ENCODE data around the gene ZBTB9.

The ZBTB9 gene

DNA sequence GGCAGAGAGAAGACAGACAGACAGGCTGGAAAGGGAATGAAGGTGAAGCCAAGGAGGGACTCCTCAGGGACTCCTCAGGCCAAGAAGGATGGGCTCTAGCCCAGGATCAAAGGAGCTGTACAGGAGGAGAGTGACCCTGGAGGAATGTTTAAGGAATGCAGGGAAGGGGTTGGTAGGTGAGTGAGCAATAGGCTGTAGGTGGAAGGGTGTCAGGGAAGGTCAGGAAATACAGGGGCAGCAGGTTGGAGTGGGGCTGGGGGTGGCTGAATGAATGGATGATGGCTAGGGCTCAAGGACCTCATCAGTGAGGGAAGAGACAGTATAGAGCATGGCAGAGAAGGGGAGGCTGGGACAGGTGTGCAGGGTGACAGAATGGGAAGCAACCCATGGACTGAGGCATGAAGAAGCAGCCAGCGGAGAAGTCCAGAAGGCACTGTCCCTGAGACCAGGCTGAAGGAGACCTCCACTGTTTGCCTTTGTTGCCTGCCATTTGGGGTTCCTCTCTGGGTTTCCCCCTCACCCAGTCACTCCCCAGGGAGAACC is 21.3 kb upstream of the ZBTB9 start:
- Histone ChIP-seq H3K4me3 (ENCODE audit: low read depth in 1 of 5, low read length in 5 of 5) (no peak overlapping the region), H3K27me3 (ENCODE audit: control insufficient read depth in 5 of 5, insufficient read depth in 4 of 5, low read length in 5 of 5) (peaks cover 0 to 4% (median 0%) of the 10 kb centered on the region in 5 donors), H3K27ac (ENCODE audit: low read depth, low read length) (no peak overlapping the region), H3K36me3 (ENCODE audit: control insufficient read depth in 5 of 5, insufficient read depth in 5 of 5, low read length in 5 of 5) (peaks cover 5 to 31% (median 29%) of the 10 kb centered on the region in 5 donors), H3K4me1 (ENCODE audit: control insufficient read depth in 5 of 5, insufficient read depth in 5 of 5, low read length in 5 of 5) (peaks cover 6 to 39% (median 26%) of the 10 kb centered on the region in 5 donors), H3K9me3 (ENCODE audit: control insufficient read depth in 5 of 5, low read length in 5 of 5) (no peaks in the 10 kb centered on the region), H3K9ac (ENCODE audit: low read length in 5 of 5) (no peak overlapping the region)

DNA sequence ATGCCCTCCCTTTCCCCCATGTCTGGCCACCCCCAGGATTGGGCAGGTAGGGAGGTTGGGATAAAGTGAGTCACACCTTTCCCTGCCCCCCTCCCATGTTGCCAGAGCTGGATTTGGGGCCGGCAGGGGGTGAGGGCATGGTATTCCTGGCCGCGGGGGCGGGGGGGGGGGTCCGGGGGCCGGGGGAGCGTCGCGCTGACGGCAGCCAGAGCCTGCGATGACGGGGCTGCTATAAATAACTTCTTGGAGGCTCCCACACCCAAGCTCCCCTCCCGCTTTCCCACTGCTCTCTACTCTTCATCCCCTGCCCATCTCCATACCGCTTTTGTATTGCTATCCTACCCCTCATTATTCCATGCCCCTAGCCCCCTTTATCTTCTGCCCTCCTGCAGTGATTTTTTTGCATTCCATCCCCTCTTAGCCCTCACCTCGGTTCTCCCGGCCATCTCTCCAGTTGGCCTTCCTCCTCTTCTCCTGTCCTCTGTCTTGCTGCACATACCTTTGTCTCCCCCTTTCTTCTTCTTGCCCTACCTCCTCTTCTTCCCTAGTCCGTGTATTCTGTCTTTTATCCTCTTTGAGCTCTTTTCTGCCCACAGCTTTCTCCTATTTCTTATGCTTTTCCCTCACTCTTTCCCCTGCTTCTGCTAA is 20.7 kb upstream of the ZBTB9 start:
- no peak overlapping the region for H3K9ac ChIP-seq (ENCODE audit: low read length in 5 of 5)

DNA sequence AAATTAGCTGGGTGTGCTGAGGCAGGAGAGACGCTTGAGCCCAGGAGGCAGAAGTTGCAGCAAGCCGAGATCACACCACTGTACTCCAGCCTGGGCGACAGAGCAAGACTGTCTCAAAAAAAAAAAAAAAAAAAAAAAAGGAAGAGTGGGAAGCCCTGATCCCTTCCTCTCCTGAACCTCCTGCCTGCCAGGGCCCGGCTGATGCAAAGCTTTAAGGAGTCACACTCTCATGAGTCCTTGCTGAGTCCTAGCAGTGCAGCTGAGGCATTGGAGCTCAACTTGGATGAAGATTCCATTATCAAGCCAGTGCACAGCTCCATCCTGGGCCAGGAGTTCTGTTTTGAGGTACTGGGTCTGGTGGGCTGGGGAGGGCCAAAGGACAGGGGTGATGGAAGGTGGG is 19.4 kb upstream of the ZBTB9 start:
- Histone ChIP-seq H3K36me3 (ENCODE audit: control insufficient read depth in 5 of 5, insufficient read depth in 5 of 5, low read length in 5 of 5) (peaks cover 5 to 42% (median 36%) of the 10 kb centered on the region in 5 donors), H3K27ac (ENCODE audit: low read depth, low read length) (no peak overlapping the region), H3K9ac (ENCODE audit: low read length in 5 of 5) (no peak overlapping the region), H3K4me1 (ENCODE audit: control insufficient read depth in 5 of 5, insufficient read depth in 5 of 5, low read length in 5 of 5) (peaks cover 0 to 22% (median 11%) of the 10 kb centered on the region in 5 donors), H3K9me3 (ENCODE audit: control insufficient read depth in 5 of 5, low read length in 5 of 5) (no peaks in the 10 kb centered on the region), H3K27me3 (ENCODE audit: control insufficient read depth in 5 of 5, insufficient read depth in 4 of 5, low read length in 5 of 5) (peaks cover 0 to 4% (median 0%) of the 10 kb centered on the region in 5 donors), H3K4me3 (ENCODE audit: low read depth in 1 of 5, low read length in 5 of 5) (no peak overlapping the region)

More for the DNA sequence above, 20.7 kb upstream of the ZBTB9 start:
- H3K27ac ChIP-seq (ENCODE audit: low read depth, low read length) = no peak overlapping the region
- no peak overlapping the region for H3K4me3 ChIP-seq (ENCODE audit: low read depth in 1 of 5, low read length in 5 of 5)
- no peaks in the 10 kb centered on the region for H3K9me3 ChIP-seq (ENCODE audit: control insufficient read depth in 5 of 5, low read length in 5 of 5)
- H3K36me3 ChIP-seq (ENCODE audit: control insufficient read depth in 5 of 5, insufficient read depth in 5 of 5, low read length in 5 of 5) = peaks cover 5 to 37% (median 35%) of the 10 kb centered on the region in 5 donors
- peaks cover 0 to 4% (median 0%) of the 10 kb centered on the region in 5 donors for H3K27me3 ChIP-seq (ENCODE audit: control insufficient read depth in 5 of 5, insufficient read depth in 4 of 5, low read length in 5 of 5)
- peaks cover under 1 to 33% (median 20%) of the 10 kb centered on the region in 5 donors for H3K4me1 ChIP-seq (ENCODE audit: control insufficient read depth in 5 of 5, insufficient read depth in 5 of 5, low read length in 5 of 5)

DNA sequence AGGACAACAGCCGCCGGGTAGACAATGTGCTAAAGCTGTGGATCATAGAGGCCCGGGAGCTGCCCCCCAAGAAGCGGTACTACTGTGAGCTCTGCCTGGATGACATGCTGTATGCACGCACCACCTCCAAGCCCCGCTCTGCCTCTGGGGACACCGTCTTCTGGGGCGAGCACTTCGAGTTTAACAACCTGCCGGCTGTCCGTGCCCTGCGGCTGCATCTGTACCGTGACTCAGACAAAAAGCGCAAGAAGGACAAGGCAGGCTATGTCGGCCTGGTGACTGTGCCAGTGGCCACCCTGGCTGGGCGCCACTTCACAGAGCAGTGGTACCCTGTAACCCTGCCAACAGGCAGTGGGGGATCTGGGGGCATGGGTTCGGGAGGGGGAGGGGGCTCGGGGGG is 16.7 kb upstream of the ZBTB9 start:
- H3K27me3 ChIP-seq (ENCODE audit: control insufficient read depth in 5 of 5, insufficient read depth in 4 of 5, low read length in 5 of 5) = no peaks in the 10 kb centered on the region
- H3K36me3 ChIP-seq (ENCODE audit: control insufficient read depth in 5 of 5, insufficient read depth in 5 of 5, low read length in 5 of 5) = peaks cover 5 to 67% (median 51%) of the 10 kb centered on the region in 5 donors
- no peaks in the 10 kb centered on the region for H3K4me1 ChIP-seq (ENCODE audit: control insufficient read depth in 5 of 5, insufficient read depth in 5 of 5, low read length in 5 of 5)
- H3K27ac ChIP-seq (ENCODE audit: low read depth, low read length) = no peak overlapping the region
- no peaks in the 10 kb centered on the region for H3K9me3 ChIP-seq (ENCODE audit: control insufficient read depth in 5 of 5, low read length in 5 of 5)
- H3K9ac ChIP-seq (ENCODE audit: low read length in 5 of 5) = no peak overlapping the region
- H3K4me3 ChIP-seq (ENCODE audit: low read depth in 1 of 5, low read length in 5 of 5) = no peak overlapping the region

DNA sequence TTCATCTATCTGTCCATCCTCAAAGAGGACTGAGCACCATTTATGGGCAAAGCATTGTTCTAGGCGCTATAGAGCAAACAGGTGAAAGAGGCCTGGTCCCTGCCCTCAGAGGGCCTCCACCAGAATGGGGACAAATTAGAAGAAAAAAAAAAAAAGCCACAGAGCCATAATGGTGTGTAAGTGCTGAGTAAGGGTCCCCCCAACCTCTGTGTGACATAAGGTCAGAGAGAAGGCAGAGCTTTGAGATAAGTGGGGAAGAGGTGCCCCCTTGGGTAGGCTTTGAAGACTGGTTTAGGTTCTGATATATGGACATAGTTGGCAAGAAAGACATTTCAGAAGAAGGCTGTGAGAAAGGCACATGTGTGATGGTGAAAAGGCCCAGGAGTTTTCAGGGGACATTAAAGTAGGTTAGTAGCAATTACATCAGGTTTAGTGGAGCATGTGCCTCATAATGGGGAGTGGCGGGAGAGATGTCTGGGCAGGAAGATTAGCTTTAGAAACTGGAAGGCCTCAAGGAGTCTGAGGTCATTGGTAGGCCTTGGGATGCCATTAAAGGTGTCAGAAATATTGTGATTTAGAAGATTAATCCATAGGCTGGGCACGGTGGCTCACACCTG is 15.3 kb upstream of the ZBTB9 start:
- peaks cover 5 to 75% (median 51%) of the 10 kb centered on the region in 5 donors for H3K36me3 ChIP-seq (ENCODE audit: control insufficient read depth in 5 of 5, insufficient read depth in 5 of 5, low read length in 5 of 5)
- no peaks in the 10 kb centered on the region for H3K9me3 ChIP-seq (ENCODE audit: control insufficient read depth in 5 of 5, low read length in 5 of 5)
- no peak overlapping the region for H3K4me3 ChIP-seq (ENCODE audit: low read depth in 1 of 5, low read length in 5 of 5)
- no peak overlapping the region for H3K27ac ChIP-seq (ENCODE audit: low read depth, low read length)
- H3K4me1 ChIP-seq (ENCODE audit: control insufficient read depth in 5 of 5, insufficient read depth in 5 of 5, low read length in 5 of 5) = no peaks in the 10 kb centered on the region
- H3K9ac ChIP-seq (ENCODE audit: low read length in 5 of 5) = no peak overlapping the region
- H3K27me3 ChIP-seq (ENCODE audit: control insufficient read depth in 5 of 5, insufficient read depth in 4 of 5, low read length in 5 of 5) = no peaks in the 10 kb centered on the region

DNA sequence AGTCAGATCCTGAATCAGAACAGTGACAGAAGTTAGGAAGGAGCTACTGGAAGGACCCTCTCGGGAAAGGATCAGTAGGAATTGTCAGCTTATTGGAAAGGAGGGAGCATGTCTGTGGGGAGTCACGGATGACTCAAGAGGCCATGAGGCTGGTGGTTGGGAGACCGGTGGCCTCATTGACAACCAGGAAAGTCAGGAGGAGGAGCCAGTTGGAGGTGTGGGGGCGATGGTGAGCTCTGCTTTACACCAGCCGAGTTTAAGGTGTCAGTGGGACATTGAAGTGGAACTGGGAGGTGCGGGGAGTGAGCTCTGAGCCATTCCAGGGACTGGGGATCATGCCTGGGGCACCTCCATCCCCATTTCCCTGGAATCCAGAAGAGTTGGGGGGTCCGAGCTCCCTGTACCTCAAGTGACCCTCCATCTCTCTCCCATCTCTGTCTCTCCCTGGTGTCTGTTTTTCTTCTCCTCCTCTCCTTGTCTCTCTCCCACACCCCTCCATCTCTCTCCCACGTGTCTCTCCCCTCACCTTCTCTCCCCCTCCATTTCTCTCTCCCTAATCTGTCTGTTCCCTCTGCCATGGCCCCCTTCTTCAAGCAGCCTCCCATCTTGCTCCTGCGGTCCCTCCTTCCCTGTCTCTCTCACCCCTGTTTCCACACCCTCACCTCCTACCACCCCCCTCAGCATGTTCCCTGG is 14.3 kb upstream of the ZBTB9 start:
- no peaks in the 10 kb centered on the region for H3K4me1 ChIP-seq (ENCODE audit: control insufficient read depth in 5 of 5, insufficient read depth in 5 of 5, low read length in 5 of 5)
- peaks cover 5 to 82% (median 55%) of the 10 kb centered on the region in 5 donors for H3K36me3 ChIP-seq (ENCODE audit: control insufficient read depth in 5 of 5, insufficient read depth in 5 of 5, low read length in 5 of 5)
- no peak overlapping the region for H3K9ac ChIP-seq (ENCODE audit: low read length in 5 of 5)
- H3K9me3 ChIP-seq (ENCODE audit: control insufficient read depth in 5 of 5, low read length in 5 of 5) = no peaks in the 10 kb centered on the region
- no peak overlapping the region for H3K27ac ChIP-seq (ENCODE audit: low read depth, low read length)
- H3K4me3 ChIP-seq (ENCODE audit: low read depth in 1 of 5, low read length in 5 of 5) = no peak overlapping the region
- H3K27me3 ChIP-seq (ENCODE audit: control insufficient read depth in 5 of 5, insufficient read depth in 4 of 5, low read length in 5 of 5) = no peaks in the 10 kb centered on the region

DNA sequence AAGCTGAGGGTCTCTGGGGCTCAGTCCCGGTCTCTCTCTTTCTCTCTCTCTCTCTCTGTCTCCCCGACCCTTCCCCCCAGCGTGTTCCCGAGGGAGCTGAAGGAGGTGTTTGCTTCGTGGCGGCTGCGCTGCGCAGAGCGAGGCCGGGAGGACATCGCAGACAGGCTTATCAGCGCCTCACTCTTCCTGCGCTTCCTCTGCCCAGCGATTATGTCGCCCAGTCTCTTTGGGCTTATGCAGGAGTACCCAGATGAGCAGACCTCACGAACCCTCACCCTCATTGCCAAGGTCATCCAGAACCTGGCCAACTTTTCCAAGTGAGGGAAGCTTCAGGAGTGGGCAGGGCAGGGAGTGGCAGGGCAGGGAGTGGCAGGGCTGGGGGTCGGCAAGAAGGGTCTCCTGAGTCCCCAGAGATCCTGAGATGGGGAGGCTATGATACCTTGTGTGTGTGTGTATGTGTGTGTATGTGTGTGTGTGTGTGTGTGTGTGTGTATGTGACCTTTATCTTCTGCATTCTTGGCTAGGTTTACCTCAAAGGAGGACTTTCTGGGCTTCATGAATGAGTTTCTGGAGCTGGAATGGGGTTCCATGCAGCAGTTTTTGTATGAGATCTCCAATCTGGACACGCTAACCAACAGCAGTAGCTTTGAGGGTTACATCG is 13.6 kb upstream of the ZBTB9 start:
- Histone ChIP-seq H3K27me3 (ENCODE audit: control insufficient read depth in 5 of 5, insufficient read depth in 4 of 5, low read length in 5 of 5) (no peaks in the 10 kb centered on the region), H3K4me3 (ENCODE audit: low read depth in 1 of 5, low read length in 5 of 5) (no peak overlapping the region), H3K9ac (ENCODE audit: low read length in 5 of 5) (no peak overlapping the region), H3K36me3 (ENCODE audit: control insufficient read depth in 5 of 5, insufficient read depth in 5 of 5, low read length in 5 of 5) (peaks cover 3 to 76% (median 49%) of the 10 kb centered on the region in 5 donors), H3K9me3 (ENCODE audit: control insufficient read depth in 5 of 5, low read length in 5 of 5) (no peaks in the 10 kb centered on the region), H3K4me1 (ENCODE audit: control insufficient read depth in 5 of 5, insufficient read depth in 5 of 5, low read length in 5 of 5) (no peaks in the 10 kb centered on the region), H3K27ac (ENCODE audit: low read depth, low read length) (no peak overlapping the region)

DNA sequence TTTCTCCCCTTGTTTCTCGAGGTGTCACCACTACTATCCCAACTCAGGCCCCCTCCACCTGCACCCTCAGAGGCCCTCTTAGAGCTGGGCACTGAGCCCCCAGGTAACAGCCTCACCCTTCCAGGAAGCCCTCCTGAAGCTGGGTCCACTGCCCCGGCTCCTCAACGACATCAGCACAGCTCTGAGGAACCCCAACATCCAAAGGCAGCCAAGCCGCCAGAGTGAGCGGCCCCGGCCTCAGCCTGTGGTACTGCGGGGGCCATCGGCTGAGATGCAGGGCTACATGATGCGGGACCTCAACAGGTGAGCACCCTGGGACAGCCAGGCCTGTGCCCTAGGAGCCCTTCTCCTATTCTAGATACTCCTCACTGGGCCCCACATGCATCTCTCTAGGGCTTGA is 12.9 kb upstream of the ZBTB9 start:
- Histone ChIP-seq H3K9me3 (ENCODE audit: control insufficient read depth in 5 of 5, low read length in 5 of 5) (no peaks in the 10 kb centered on the region), H3K4me1 (ENCODE audit: control insufficient read depth in 5 of 5, insufficient read depth in 5 of 5, low read length in 5 of 5) (no peaks in the 10 kb centered on the region), H3K27me3 (ENCODE audit: control insufficient read depth in 5 of 5, insufficient read depth in 4 of 5, low read length in 5 of 5) (no peaks in the 10 kb centered on the region), H3K27ac (ENCODE audit: low read depth, low read length) (no peak overlapping the region), H3K4me3 (ENCODE audit: low read depth in 1 of 5, low read length in 5 of 5) (no peak overlapping the region), H3K36me3 (ENCODE audit: control insufficient read depth in 5 of 5, insufficient read depth in 5 of 5, low read length in 5 of 5) (peaks cover 0 to 73% (median 44%) of the 10 kb centered on the region in 5 donors), H3K9ac (ENCODE audit: low read length in 5 of 5) (no peak overlapping the region)

DNA sequence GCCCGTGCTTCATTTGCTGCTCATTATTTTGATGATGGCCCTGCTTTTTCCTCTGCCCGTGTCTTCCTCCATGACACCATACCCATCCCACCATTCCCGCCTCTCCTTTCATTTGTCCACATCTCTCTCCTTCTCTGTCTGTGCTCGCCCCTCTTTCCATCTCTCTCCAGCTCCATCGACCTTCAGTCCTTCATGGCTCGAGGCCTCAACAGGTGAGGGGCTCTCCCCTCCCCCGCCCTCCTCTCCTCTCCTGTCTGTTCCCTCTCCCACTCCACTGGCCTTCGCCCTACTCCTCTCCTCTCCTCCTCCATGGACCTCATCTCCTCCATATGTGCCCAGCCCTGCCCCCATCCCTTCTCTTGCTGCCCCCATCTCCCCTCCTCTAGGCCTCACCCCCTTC is 12.1 kb upstream of the ZBTB9 start:
- no peak overlapping the region for H3K4me3 ChIP-seq (ENCODE audit: low read depth in 1 of 5, low read length in 5 of 5)
- H3K27ac ChIP-seq (ENCODE audit: low read depth, low read length) = no peak overlapping the region
- no peaks in the 10 kb centered on the region for H3K27me3 ChIP-seq (ENCODE audit: control insufficient read depth in 5 of 5, insufficient read depth in 4 of 5, low read length in 5 of 5)
- no peaks in the 10 kb centered on the region for H3K4me1 ChIP-seq (ENCODE audit: control insufficient read depth in 5 of 5, insufficient read depth in 5 of 5, low read length in 5 of 5)
- H3K36me3 ChIP-seq (ENCODE audit: control insufficient read depth in 5 of 5, insufficient read depth in 5 of 5, low read length in 5 of 5) = peaks cover 0 to 69% (median 39%) of the 10 kb centered on the region in 5 donors
- H3K9ac ChIP-seq (ENCODE audit: low read length in 5 of 5) = no peak overlapping the region
- no peaks in the 10 kb centered on the region for H3K9me3 ChIP-seq (ENCODE audit: control insufficient read depth in 5 of 5, low read length in 5 of 5)

Measured in subcutaneous abdominal adipose tissue (tissue), 5 donors.